ENCODE results near the gene FBL.
"Not testable (repeated sequence)": the region's sequence is repeated elsewhere in the genome, so short reads cannot be mapped to it uniquely, and the experiment has no call there.

Gene FBL

GRCh38 chr19:39876486-39876885 is 30.3 kb upstream of the FBL start:
- not testable (repeated sequence) for DNase-seq (ENCODE audit: low read depth, low spot score)

- DNase-seq (ENCODE audit: low read depth, low spot score), result not testable (repeated sequence)
These were observed 29.3 kb upstream of the FBL start for GRCh38 chr19:39875401-39875864.

GRCh38 chr19:39874404-39874803 is 28.2 kb upstream of the FBL start:
- no peak for DNase-seq (ENCODE audit: low read depth, low spot score)

GRCh38 chr19:39873385-39873784 is 27.2 kb upstream of the FBL start:
- DNase-seq (ENCODE audit: low read depth, low spot score), result no peak

GRCh38 chr19:39871886-39872866 is 26.0 kb upstream of the FBL start:
- no peak for DNase-seq (ENCODE audit: low read depth, low spot score)

GRCh38 chr19:39871362-39871761 is 25.2 kb upstream of the FBL start:
- DNase-seq (ENCODE audit: low read depth, low spot score), result no peak

GRCh38 chr19:39870171-39870971 is 24.2 kb upstream of the FBL start:
- DNase-seq (ENCODE audit: low read depth, low spot score), result no peak

- no peak for DNase-seq (ENCODE audit: low read depth, low spot score)
These were observed 21.8 kb upstream of the FBL start for GRCh38 chr19:39867952-39868351.

GRCh38 chr19:39867133-39867532 is 21.0 kb upstream of the FBL start:
- DNase-seq (ENCODE audit: low read depth, low spot score), result no peak

- DNase-seq (ENCODE audit: low read depth, low spot score), result no peak
These were observed 19.8 kb upstream of the FBL start for GRCh38 chr19:39865953-39866352.

GRCh38 chr19:39865186-39865585 is 19.0 kb upstream of the FBL start:
- DNase-seq (ENCODE audit: low read depth, low spot score), result no peak

GRCh38 chr19:39864118-39864517 is 17.9 kb upstream of the FBL start:
- no peak for DNase-seq (ENCODE audit: low read depth, low spot score)

- DNase-seq (ENCODE audit: low read depth, low spot score), result no peak
These were observed 12.4 kb upstream of the FBL start for GRCh38 chr19:39858541-39858940.

GRCh38 chr19:39852882-39853281 is 6.7 kb upstream of the FBL start:
- no peak for DNase-seq (ENCODE audit: low read depth, low spot score)

GRCh38 chr19:39850892-39851291 is 4.7 kb upstream of the FBL start:
- DNase-seq (ENCODE audit: low read depth, low spot score), result no peak

- no peak for DNase-seq (ENCODE audit: low read depth, low spot score)
These were observed 2.2 kb upstream of the FBL start for GRCh38 chr19:39848392-39848791.

GRCh38 chr19:39847525-39847924 is 1.3 kb upstream of the FBL start:
- no peak for DNase-seq (ENCODE audit: low read depth, low spot score)

GRCh38 chr19:39846678-39847486 is 703 bp upstream of the FBL start:
- no peak for DNase-seq (ENCODE audit: low read depth, low spot score)

- peak; percentile 49 for DNase-seq (ENCODE audit: low read depth, low spot score)
These were observed 621 bp downstream of the FBL start for GRCh38 chr19:39845584-39845932.

GRCh38 chr19:39845172-39845571 is 1.0 kb downstream of the FBL start:
- DNase-seq (ENCODE audit: low read depth, low spot score), result no peak

- peak; percentile 64 for DNase-seq (ENCODE audit: low read depth, low spot score)
These were observed 2.0 kb downstream of the FBL start for GRCh38 chr19:39843919-39844793.

All from astrocyte of the hippocampus (primary cell).